HepG2 (cell line): ENCODE data around the gene BCAS1. TPM values are rescaled to one million over a fixed set of nuclear protein-coding genes. Genes with fewer than 3 reads are reported as not detected.
A peak's percentile ranks its signal among the peaks of the same experiment; 100 is the strongest.

Experiments
- ATAC-seq: fragments of 200-7000 bp; cut with Tn5 transposase; 3 replicates; pipeline ENCODE4 v1.9.1; 2020; ENCODE audit warnings: mild to moderate bottlenecking, moderate library complexity
- BruUV-seq: library from RNA; stranded (reverse); fragments of 400-500 nt; replicated peaks from 2 replicates; lab custom pipeline; 2021; lab: Mats Ljungman, UMichigan
- CTCF ChIA-PET: fragments of 300-600 bp; formaldehyde crosslinking; extraction: SDS; loops from one replicate; lab custom pipeline; 2021; ENCODE audit warnings: low total read pairs, inconsistent platforms, low intra/inter-chr PET ratio; lab: Yijun Ruan, JAX
- POLR2A ChIA-PET: fragments of 350-600 bp; sonication (Branson Sonifier 250); formaldehyde crosslinking; loops from one replicate; lab custom pipeline; 2020; ENCODE audit warnings: antibody characterized with exemption, inconsistent platforms; lab: Yijun Ruan, JAX
- DNase-seq: peaks from one replicate; pipeline ENCODE4 v3.0.0-alpha.2; 2015; ENCODE audit warnings: low spot score
- FAIRE-seq: peaks from 3 replicates; lab custom pipeline; 2011; peaks lifted over from hg19 to GRCh38; lab: Jason Lieb, UNC
- H2AFZ ChIP-seq: one replicate; pipeline ENCODE4 v1.6.1; 2011; ENCODE audit warnings: low read length, inconsistent platforms
- H3K27ac ChIP-seq: fragments of 300-600 bp; 3 replicates; pipeline ENCODE4 v1.8.0; 2011; ENCODE audit warnings: mixed run types, mild to moderate bottlenecking, mixed read lengths, low read length, inconsistent platforms; ENCODE audit not compliant: insufficient read depth; ENCODE audit errors: extremely low read length
- H3K27me3 ChIP-seq, 2 experiments: fragments of 200-600 bp in 1 of 2; 2 replicates in 1 of 2; 3 replicates in 1 of 2; pipeline versions ENCODE4 v1.6.0 to v1.8.0; 2011; ENCODE audit warnings: low read length in 2 of 2, mild to moderate bottlenecking in 2 of 2, moderate library complexity in 2 of 2, inconsistent platforms in 1 of 2; ENCODE audit not compliant: insufficient read depth in 2 of 2, control insufficient read depth in 1 of 2
- H3K36me3 ChIP-seq, 2 experiments: fragments of 200-600 bp in 1 of 2; replicated peaks in 1 of 2; 2 replicates in 1 of 2; 3 replicates in 1 of 2; pipeline versions ENCODE4 v1.5.1 to v1.8.0; 2011; ENCODE audit warnings: low read length in 2 of 2, inconsistent platforms in 1 of 2; ENCODE audit not compliant: insufficient read depth in 2 of 2, control insufficient read depth in 1 of 2
- H3K4me1 ChIP-seq: 2 replicates; pipeline ENCODE4 v1.5.1; 2012; ENCODE audit warnings: low read length, inconsistent platforms; ENCODE audit not compliant: insufficient read depth
- H3K4me2 ChIP-seq: 2 replicates; pipeline ENCODE4 v1.6.0; 2011; ENCODE audit warnings: low read depth, low read length, inconsistent platforms
- H3K4me3 ChIP-seq, 3 experiments: fragments of 200-600 bp in 1 of 3; sonication (generic), shearing (Covaris generic) in 1 of 3; replicated peaks in 1 of 3; 2 replicates each; pipeline ENCODE4 v1.5.1; 2011 to 2016; ENCODE audit warnings: low read length in 3 of 3, inconsistent platforms in 2 of 3, low read depth in 2 of 3, mild to moderate bottlenecking in 2 of 3, control low read depth in 1 of 3, mixed read lengths in 1 of 3; ENCODE audit not compliant: insufficient read depth in 1 of 3
- H3K79me2 ChIP-seq: one replicate; pipeline ENCODE4 v1.6.1; 2011; ENCODE audit warnings: low read length, inconsistent platforms; ENCODE audit not compliant: insufficient read depth
- H3K9ac ChIP-seq: 2 replicates; pipeline ENCODE4 v1.6.0; 2011; ENCODE audit warnings: mild to moderate bottlenecking, low read depth, low read length, inconsistent platforms; ENCODE audit not compliant: insufficient read depth
- H3K9me3 ChIP-seq: 2 replicates; pipeline ENCODE4 v1.5.1; 2012; ENCODE audit warnings: mild to moderate bottlenecking, low read length
- H4K20me1 ChIP-seq: 2 replicates; pipeline ENCODE4 v1.6.0; 2011; ENCODE audit warnings: inconsistent platforms, mild to moderate bottlenecking, low read length, moderate library complexity; ENCODE audit not compliant: insufficient read depth
- CREM ChIP-seq, 2 experiments: sonication (generic) in 1 of 2; formaldehyde crosslinking in 1 of 2; IDR thresholded peaks; 2 replicates each; pipeline versions ENCODE4 v1.4.0 to v1.6.1; 2016 to 2020; ENCODE audit warnings: antibody characterized with exemption in 1 of 2, mild to moderate bottlenecking in 1 of 2, missing genetic modification reagents in 1 of 2
- FOXK1 ChIP-seq: sonication (generic); formaldehyde crosslinking; IDR thresholded peaks from 2 replicates; pipeline ENCODE4 v1.4.0; 2020; ENCODE audit warnings: low read depth, missing genetic modification reagents, borderline replicate concordance
- GABPB1 ChIP-seq: IDR thresholded peaks from 2 replicates; pipeline ENCODE4 v1.6.1; 2016; ENCODE audit warnings: mild to moderate bottlenecking, missing genetic modification reagents, moderate library complexity, missing compliant biosample characterization
- HMGXB3 ChIP-seq: sonication (generic); formaldehyde crosslinking; IDR thresholded peaks from 2 replicates; pipeline ENCODE4 v1.4.0; 2020; ENCODE audit warnings: missing genetic modification reagents, borderline replicate concordance
- ZBTB44 ChIP-seq: sonication (generic); formaldehyde crosslinking; IDR thresholded peaks from 2 replicates; pipeline ENCODE4 v1.4.0; 2020; ENCODE audit warnings: missing genetic modification reagents
- ZNF496 ChIP-seq: sonication (generic); formaldehyde crosslinking; IDR thresholded peaks from 2 replicates; pipeline ENCODE4 v1.8.1; 2023; ENCODE audit warnings: mild to moderate bottlenecking, moderate library complexity, missing genetic modification reagents; ENCODE audit not compliant: insufficient replicate concordance
- WGBS: methylation state at CpG from one replicate; pipeline ENCODE4 v1.1.6; 2017; ENCODE audit warnings: low lambda C conversion rate; 5-methylcytosine and 5-hydroxymethylcytosine counted together
- in situ Hi-C: cut with HindIII; loops from 2 replicates; pipeline ENCODE4 v1.10.0; 2017; ENCODE audit warnings: low pct_unique_long_range_greater_than_20kb; ENCODE audit not compliant: extremely low pct_ligation_motif_present
- intact Hi-C: fragments of 100-400 bp; cut with micrococcal nuclease; formaldehyde crosslinking; loops from one replicate; pipeline ENCODE4 v1.10.0; 2022; ENCODE audit not compliant: unreplicated experiment
- polyA plus RNA-seq, 8 experiments: library from polyadenylated mRNA; depleted of rRNA in 3 of 8; stranded (reverse) in 7 of 8; unstranded in 1 of 8; fragments of >200 nt; fragmentation: Illumina TruSeq in 4 of 8; extraction: Trizol in 4 of 8; gene quantifications; 2 replicates each; pipeline versions ENCODE4 v1.2.1 to v1.2.3, GENCODE V29; 2011 to 2016; ENCODE audit warnings: low read depth in 4 of 8, missing spikeins in 1 of 8, mixed read lengths in 1 of 8; ENCODE audit not compliant: insufficient read depth in 1 of 8
- total RNA-seq, 5 experiments: library from RNA; depleted of rRNA; stranded (reverse); fragments of >200 nt; fragmentation: Illumina TruSeq; extraction: Trizol; gene quantifications; 2 replicates each; pipeline ENCODE4 v1.2.3, GENCODE V29; 2016; ENCODE audit warnings: low read depth in 1 of 5

BCAS1 gene
- total and polyA plus RNA-seq, 2 of the 13 experiments (the other 11 are each of a cell fraction or from before 2014, with no cell fraction given), result 0.55 to 0.91 TPM

GRCh38 chr20:53919886-53920285 is 150.5 kb downstream of the BCAS1 start:
- H3K9ac ChIP-seq, result no peak overlapping the region
- ChIA-PET POLR2A (no interaction called here), CTCF (no interaction called here)
- no peak overlapping the region for H3K27ac ChIP-seq
- no peak overlapping the region for H3K4me2 ChIP-seq
- WGBS, result 76% methylated on average over 10 of the region's 10 CpGs
- H3K79me2 ChIP-seq, result no peaks in the 10 kb centered on the region
- DNase-seq, result no peak
- intact Hi-C loops, result loop anchor here (5.0 kb wide), 6 partner anchors 53 to 258 kb away; no protein-coding TSS in a partner anchor
- H3K36me3 ChIP-seq, result no peaks in the 10 kb centered on the region
- FAIRE-seq, result no peak
- peaks cover 57% of the 10 kb centered on the region for H3K4me1 ChIP-seq
- no peaks in the 10 kb centered on the region for H3K9me3 ChIP-seq
- in situ Hi-C loops, result loop anchor here (5.0 kb wide), 1 partner anchor 343 kb away; no protein-coding TSS in a partner anchor
- H4K20me1 ChIP-seq, result no peaks in the 10 kb centered on the region
- peaks cover 0 to 2% of the 10 kb centered on the region in 2 experiments; a peak in 2 of 5 replicates for H3K27me3 ChIP-seq
- no peak overlapping the region for H3K4me3 ChIP-seq
- BruUV-seq, result no TSS peak
- no peak for ATAC-seq
- H2AFZ ChIP-seq, result peak overlapping the region; percentile 32
- TF ChIP-seq ZBTB44 (CRISPR knock-in tag), result no peak

- in situ Hi-C loops (loop anchor here (5.0 kb wide), 1 partner anchor 342 kb away; no protein-coding TSS in a partner anchor), intact Hi-C loops (loop anchor here (5.0 kb wide), 6 partner anchors 52 to 257 kb away; no protein-coding TSS in a partner anchor)
- ATAC-seq, result no peak
- no peaks in the 10 kb centered on the region for H4K20me1 ChIP-seq
- ChIA-PET POLR2A (interaction anchor here (1.1 to 1.6 kb wide), 2 partner anchors 17 to 349 kb away, joined by 3 to 5 read pairs; no protein-coding TSS in a partner anchor), CTCF (interaction anchor here (1.0 kb wide), 1 partner anchor 340 kb away, joined by 3 read pairs; no protein-coding TSS in a partner anchor)
- no peak overlapping the region for H3K27ac ChIP-seq
- no peak overlapping the region for H3K4me2 ChIP-seq
- H3K27me3 ChIP-seq, result peaks cover 0 to 2% of the 10 kb centered on the region in 2 experiments; a peak in 2 of 5 replicates
- H3K4me1 ChIP-seq, result peaks cover 61% of the 10 kb centered on the region
- no peak overlapping the region for H3K4me3 ChIP-seq
- H3K9ac ChIP-seq, result no peak overlapping the region
- no peaks in the 10 kb centered on the region for H3K79me2 ChIP-seq
- 64% methylated on average over 11 of the region's 11 CpGs for WGBS
- DNase-seq, result no peak
- no TSS peak for BruUV-seq
- no peak overlapping the region for H2AFZ ChIP-seq
- H3K9me3 ChIP-seq, result no peaks in the 10 kb centered on the region
- no peaks in the 10 kb centered on the region for H3K36me3 ChIP-seq
- no peak for FAIRE-seq
- TF ChIP-seq CREM (IDR thresholded peaks at IDR 0.05) (peak; percentile 19; the same call in 1 of the 2 replicates), CREM (CRISPR knock-in tag; IDR thresholded peaks at IDR 0.05) (no peak), HMGXB3 (CRISPR knock-in tag) (peak; percentile 93), ZNF496 (CRISPR knock-in tag) (no peak), FOXK1 (CRISPR knock-in tag) (0 out of 2 replicates have a peak, but pooled peaks have one; percentile 15), GABPB1 (CRISPR knock-in tag) (peak; percentile 38)
Measured at GRCh38 chr20:53918949-53919361, 151.4 kb downstream of the BCAS1 start.
